Astrocyte (in vitro differentiated cells and primary cell): ENCODE measurements around the gene KRT6A. TPM values are rescaled to one million over a fixed set of nuclear protein-coding genes. Genes with fewer than 3 reads are reported as not detected.

Experiments used
- DNase-seq: peaks from one replicate; pipeline ENCODE4 v3.0.0-alpha.2; 2010; ENCODE audit warnings: low read depth
- FAIRE-seq: peaks from 2 replicates; lab custom pipeline; 2011; peaks lifted over from hg19 to GRCh38; lab: Jason Lieb, UNC
- H2AFZ ChIP-seq: 2 replicates; pipeline ENCODE4 v1.6.0; 2012; ENCODE audit warnings: low read depth, low read length, inconsistent platforms
- H3K27ac ChIP-seq: 2 replicates; pipeline ENCODE4 v1.5.1; 2011; ENCODE audit warnings: low read depth, low read length, inconsistent platforms
- H3K27me3 ChIP-seq: 2 replicates; pipeline ENCODE4 v1.6.0; 2011; ENCODE audit warnings: low read length, inconsistent platforms; ENCODE audit not compliant: insufficient read depth
- H3K36me3 ChIP-seq: 2 replicates; pipeline ENCODE4 v1.5.1; 2011; ENCODE audit warnings: low read length, inconsistent platforms; ENCODE audit not compliant: insufficient read depth
- H3K4me1 ChIP-seq: 2 replicates; pipeline ENCODE4 v1.5.1; 2011; ENCODE audit warnings: low read length, inconsistent platforms; ENCODE audit not compliant: insufficient read depth
- H3K4me2 ChIP-seq: 2 replicates; pipeline ENCODE4 v1.6.0; 2012; ENCODE audit warnings: low read length, inconsistent platforms
- H3K4me3 ChIP-seq: 2 replicates; pipeline ENCODE4 v1.5.1; 2011; ENCODE audit warnings: low read depth, mild to moderate bottlenecking, low read length, inconsistent platforms; ENCODE audit not compliant: insufficient read depth
- H3K79me2 ChIP-seq: 2 replicates; pipeline ENCODE4 v1.6.0; 2012; ENCODE audit warnings: mild to moderate bottlenecking, low read length, inconsistent platforms; ENCODE audit not compliant: insufficient read depth
- H3K9ac ChIP-seq: 2 replicates; pipeline ENCODE4 v1.6.0; 2012; ENCODE audit warnings: mild to moderate bottlenecking, low read length, inconsistent platforms
- H3K9me3 ChIP-seq: 2 replicates; pipeline ENCODE4 v1.5.1; 2012; ENCODE audit warnings: low read depth, mild to moderate bottlenecking, low read length, inconsistent platforms; ENCODE audit not compliant: insufficient read depth
- H4K20me1 ChIP-seq: 2 replicates; pipeline ENCODE4 v1.6.0; 2012; ENCODE audit warnings: low read length, inconsistent platforms; ENCODE audit not compliant: insufficient read depth
- H3K27ac Mint-ChIP-seq: one replicate; pipeline ENCODE4 v1.8.0; 2021; ENCODE audit warnings: mild to moderate bottlenecking, mixed read lengths; ENCODE audit not compliant: unreplicated experiment
- H3K27me3 Mint-ChIP-seq: one replicate; pipeline ENCODE4 v1.8.0; 2021; ENCODE audit warnings: low read depth, mixed read lengths; ENCODE audit not compliant: unreplicated experiment
- H3K36me3 Mint-ChIP-seq: one replicate; pipeline ENCODE4 v1.8.0; 2021; ENCODE audit warnings: low read depth, mixed read lengths; ENCODE audit not compliant: unreplicated experiment
- H3K4me1 Mint-ChIP-seq: one replicate; pipeline ENCODE4 v1.8.0; 2021; ENCODE audit warnings: low read depth, mixed read lengths; ENCODE audit not compliant: unreplicated experiment
- H3K4me3 Mint-ChIP-seq: one replicate; pipeline ENCODE4 v1.8.0; 2021; ENCODE audit warnings: mild to moderate bottlenecking, moderate library complexity, mixed read lengths; ENCODE audit not compliant: unreplicated experiment
- H3K9me3 Mint-ChIP-seq: one replicate; pipeline ENCODE4 v1.8.0; 2021; ENCODE audit warnings: mild to moderate bottlenecking, mixed read lengths; ENCODE audit not compliant: unreplicated experiment
- CTCF ChIP-seq: IDR thresholded peaks from 2 replicates; pipeline ENCODE4 v1.5.1; 2011; ENCODE audit warnings: low read depth, mild to moderate bottlenecking, inconsistent platforms, low read length, moderate library complexity; ENCODE audit not compliant: insufficient read depth
- EZH2 ChIP-seq: IDR thresholded peaks from 2 replicates; pipeline ENCODE4 v1.6.1; 2012; ENCODE audit warnings: mild to moderate bottlenecking, low read length, inconsistent platforms; ENCODE audit not compliant: insufficient read depth
- total RNA-seq: library from RNA; stranded (reverse); gene quantifications from 2 replicates; pipeline ENCODE4 v1.2.1, GENCODE V29; 2021

KRT6A gene
- total RNA-seq, 1 donor from 2014 or later = 0.95 TPM

GRCh38 chr12:52527121-52527800, 34.2 kb upstream of the KRT6A start:
- Histone ChIP-seq H3K4me2 (no peak overlapping the region), H4K20me1 (no peaks in the 10 kb centered on the region), H2AFZ (no peak overlapping the region), H3K4me1 (no peaks in the 10 kb centered on the region), H3K4me3 (no peak overlapping the region), H3K27me3 (peaks cover 9% of the 10 kb centered on the region), H3K79me2 (no peaks in the 10 kb centered on the region), H3K9ac (no peak overlapping the region), H3K36me3 (no peaks in the 10 kb centered on the region), H3K9me3 (no peaks in the 10 kb centered on the region), H3K27ac (no peak overlapping the region)
- H3K4me1 Mint-ChIP-seq = peaks cover 3% of the 10 kb centered on the region
- no peak overlapping the region for H3K4me3 Mint-ChIP-seq
- peaks cover 8% of the 10 kb centered on the region for H3K9me3 Mint-ChIP-seq
- no peak for TF ChIP-seq CTCF
- no peak for TF ChIP-seq EZH2
- no peak for FAIRE-seq
- DNase-seq = no peak
- peaks cover 5% of the 10 kb centered on the region for H3K36me3 Mint-ChIP-seq
- no peak overlapping the region for H3K27ac Mint-ChIP-seq
- H3K27me3 Mint-ChIP-seq = peaks cover 64% of the 10 kb centered on the region

DNA sequence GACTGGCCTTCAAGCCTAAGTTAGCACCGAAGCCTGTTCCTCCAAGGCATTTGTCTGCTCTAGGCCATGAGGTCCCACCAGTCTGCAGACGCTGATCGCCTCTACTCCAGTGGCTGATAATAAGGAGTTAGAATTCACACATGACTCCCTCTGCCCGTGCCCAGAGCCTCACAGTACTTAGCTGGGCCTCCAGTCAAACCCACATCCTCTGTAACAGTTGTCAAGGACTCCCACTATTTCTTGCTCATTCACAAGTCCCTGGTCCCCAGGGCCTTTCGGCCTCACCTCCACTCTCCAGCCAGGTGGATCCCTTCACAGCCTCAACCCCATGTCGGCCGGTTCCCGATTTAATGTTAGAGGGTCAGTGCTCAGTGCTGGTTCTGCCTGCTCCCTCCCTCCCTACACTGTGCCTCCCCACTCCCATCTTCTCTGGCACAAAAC, 33.5 kb upstream of the KRT6A start:
- Histone ChIP-seq H3K27ac (no peak overlapping the region), H3K9me3 (no peaks in the 10 kb centered on the region), H3K4me2 (no peak overlapping the region), H3K79me2 (no peaks in the 10 kb centered on the region), H3K9ac (no peak overlapping the region), H3K4me3 (no peak overlapping the region), H3K36me3 (no peaks in the 10 kb centered on the region), H3K27me3 (peaks cover 11% of the 10 kb centered on the region), H2AFZ (no peak overlapping the region), H4K20me1 (no peaks in the 10 kb centered on the region), H3K4me1 (no peaks in the 10 kb centered on the region)
- peaks cover 4% of the 10 kb centered on the region for H3K9me3 Mint-ChIP-seq
- no peak overlapping the region for H3K4me3 Mint-ChIP-seq
- TF ChIP-seq EZH2 (no peak), CTCF (no peak)
- no peak for DNase-seq
- H3K27me3 Mint-ChIP-seq = peaks cover 65% of the 10 kb centered on the region
- H3K36me3 Mint-ChIP-seq = peaks cover 7% of the 10 kb centered on the region
- FAIRE-seq = no peak
- no peak overlapping the region for H3K27ac Mint-ChIP-seq
- peaks cover 3% of the 10 kb centered on the region for H3K4me1 Mint-ChIP-seq
